ENCODE results near the gene FRMD5. TPM values are rescaled to one million over a fixed set of nuclear protein-coding genes. Genes with fewer than 3 reads are reported as not detected.

FRMD5 gene
- total and polyA plus RNA-seq, 7 donors, result 0.41 to 1.8 (median 0.92) TPM

DNA sequence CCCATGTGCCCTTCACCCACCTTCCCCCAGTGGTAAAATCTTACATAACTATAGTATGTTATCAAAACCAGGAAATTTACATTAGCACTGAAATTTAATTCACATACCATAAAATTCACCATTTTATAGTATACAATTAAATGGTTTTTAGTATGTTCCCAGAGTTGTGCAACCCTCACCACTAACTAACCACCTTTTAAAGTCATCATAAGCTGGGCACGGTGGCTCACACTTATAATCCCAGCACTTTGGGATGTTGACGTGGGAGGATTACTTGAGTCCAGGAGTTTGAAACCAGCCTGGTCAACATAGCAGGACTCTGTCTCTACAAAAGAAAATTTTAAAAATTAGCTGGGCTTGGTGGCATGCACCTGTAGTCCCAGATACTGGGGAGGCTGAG is 13.7 kb downstream of the FRMD5 start:
- DNase-seq, result no peak
- intact Hi-C loops (cut with DNase I), result no loop called here
- no peak overlapping the region for H3K4me3 ChIP-seq
- H3K9me3 ChIP-seq, result no peaks in the 10 kb centered on the region
- 20 to 60% methylated on average over 2 of the region's 2 CpGs for WGBS, 2 donors
- no peaks in the 10 kb centered on the region for H3K36me3 ChIP-seq
- TF ChIP-seq POLR2A (IDR thresholded peaks at IDR 0.05), result no peak
- TF ChIP-seq POLR2AphosphoS5 (IDR thresholded peaks at IDR 0.05), result no peak
- TF ChIP-seq, protein P1, sequence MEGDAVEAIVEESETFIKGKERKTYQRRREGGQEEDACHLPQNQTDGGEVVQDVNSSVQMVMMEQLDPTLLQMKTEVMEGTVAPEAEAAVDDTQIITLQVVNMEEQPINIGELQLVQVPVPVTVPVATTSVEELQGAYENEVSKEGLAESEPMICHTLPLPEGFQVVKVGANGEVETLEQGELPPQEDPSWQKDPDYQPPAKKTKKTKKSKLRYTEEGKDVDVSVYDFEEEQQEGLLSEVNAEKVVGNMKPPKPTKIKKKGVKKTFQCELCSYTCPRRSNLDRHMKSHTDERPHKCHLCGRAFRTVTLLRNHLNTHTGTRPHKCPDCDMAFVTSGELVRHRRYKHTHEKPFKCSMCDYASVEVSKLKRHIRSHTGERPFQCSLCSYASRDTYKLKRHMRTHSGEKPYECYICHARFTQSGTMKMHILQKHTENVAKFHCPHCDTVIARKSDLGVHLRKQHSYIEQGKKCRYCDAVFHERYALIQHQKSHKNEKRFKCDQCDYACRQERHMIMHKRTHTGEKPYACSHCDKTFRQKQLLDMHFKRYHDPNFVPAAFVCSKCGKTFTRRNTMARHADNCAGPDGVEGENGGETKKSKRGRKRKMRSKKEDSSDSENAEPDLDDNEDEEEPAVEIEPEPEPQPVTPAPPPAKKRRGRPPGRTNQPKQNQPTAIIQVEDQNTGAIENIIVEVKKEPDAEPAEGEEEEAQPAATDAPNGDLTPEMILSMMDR (IDR thresholded peaks at IDR 0.05), result no peak
- no peak for TF ChIP-seq EP300 (IDR thresholded peaks at IDR 0.05)
- H3K4me1 ChIP-seq, result no peaks in the 10 kb centered on the region
- no peaks in the 10 kb centered on the region for H3K27me3 ChIP-seq
- H3K27ac ChIP-seq, result no peak overlapping the region

DNA sequence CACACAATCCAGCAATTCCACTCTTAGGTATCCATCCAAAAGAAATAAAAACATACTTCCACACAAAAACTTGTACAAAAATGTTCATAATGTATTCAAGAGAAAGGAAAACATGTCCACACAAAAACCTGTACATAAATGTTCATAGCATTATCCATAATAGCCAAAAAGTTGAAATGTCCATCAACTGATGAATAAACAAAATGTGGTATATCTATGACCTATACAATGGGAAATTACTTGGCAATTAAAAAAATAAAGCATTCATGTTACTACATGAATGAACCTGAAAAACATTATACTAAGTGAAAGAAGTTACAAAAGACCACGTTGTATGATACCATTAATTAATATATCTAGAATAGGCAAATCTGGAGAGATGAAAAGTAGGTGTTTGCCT is 17.9 kb downstream of the FRMD5 start:
- H3K9me3 ChIP-seq, result no peaks in the 10 kb centered on the region
- no peak overlapping the region for H3K27ac ChIP-seq
- no peak for TF ChIP-seq EP300 (IDR thresholded peaks at IDR 0.05)
- no peak for TF ChIP-seq POLR2A (IDR thresholded peaks at IDR 0.05)
- TF ChIP-seq POLR2AphosphoS5 (IDR thresholded peaks at IDR 0.05), result no peak
- TF ChIP-seq, protein P1 (IDR thresholded peaks at IDR 0.05), result no peak
- no peak for DNase-seq
- no peaks in the 10 kb centered on the region for H3K27me3 ChIP-seq
- H3K4me1 ChIP-seq, result no peaks in the 10 kb centered on the region
- intact Hi-C loops (cut with DNase I), result loop anchor here (10.0 kb wide), 1 partner anchor 62 kb away; no protein-coding TSS in a partner anchor
- H3K4me3 ChIP-seq, result no peak overlapping the region
- 70 to 86% methylated on average over 1 of the region's 1 CpG for WGBS, 2 donors
- no peaks in the 10 kb centered on the region for H3K36me3 ChIP-seq

DNA sequence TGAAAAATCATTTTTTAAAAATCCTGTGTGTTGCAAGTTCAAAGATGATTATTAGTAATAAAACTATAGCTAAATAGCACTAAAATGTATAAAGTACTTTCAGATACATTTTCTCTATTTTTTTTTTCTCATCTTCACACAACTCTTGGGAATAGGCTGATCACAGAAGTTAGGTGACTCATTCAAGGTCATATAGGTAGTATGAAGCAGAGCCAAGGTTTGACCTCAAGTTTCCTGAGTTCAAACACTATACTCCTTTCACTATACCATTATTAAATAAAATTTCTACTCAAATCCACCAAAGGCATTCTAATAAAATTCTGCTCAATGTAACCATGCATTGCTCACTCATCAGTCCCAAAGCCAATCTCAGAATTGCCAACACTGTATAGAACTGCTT is 21.3 kb downstream of the FRMD5 start:
- Histone ChIP-seq H3K27ac (no peak overlapping the region), H3K9me3 (no peaks in the 10 kb centered on the region), H3K4me1 (no peaks in the 10 kb centered on the region), H3K36me3 (no peaks in the 10 kb centered on the region), H3K4me3 (no peak overlapping the region), H3K27me3 (no peaks in the 10 kb centered on the region)
- DNase-seq, result no peak
- intact Hi-C loops (cut with DNase I), result loop anchor here (10.0 kb wide), 1 partner anchor 59 kb away; no protein-coding TSS in a partner anchor
- TF ChIP-seq EP300 (IDR thresholded peaks at IDR 0.05), result no peak
- TF ChIP-seq, protein P1 (IDR thresholded peaks at IDR 0.05), result no peak
- TF ChIP-seq POLR2AphosphoS5 (IDR thresholded peaks at IDR 0.05), result no peak
- no peak for TF ChIP-seq POLR2A (IDR thresholded peaks at IDR 0.05)

DNA sequence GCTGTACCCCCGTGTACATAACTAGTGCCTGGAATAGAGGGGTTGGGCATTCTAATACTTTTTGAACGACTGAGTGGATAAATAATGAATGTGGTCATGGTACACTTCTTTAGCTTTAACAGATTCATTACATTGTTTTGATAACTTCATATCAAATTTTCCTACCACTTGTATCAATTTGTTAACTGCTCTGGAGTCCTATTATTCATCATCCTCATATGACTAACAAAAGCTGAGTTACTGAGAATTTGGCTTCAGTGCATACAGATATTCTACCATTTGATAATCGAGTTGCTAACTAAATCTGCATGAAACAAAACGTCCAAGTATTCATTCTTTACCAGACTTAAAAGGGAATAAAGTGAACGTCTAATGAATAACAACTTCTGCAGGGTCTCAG is 31.7 kb downstream of the FRMD5 start:
- 77 to 83% methylated on average over 5 of the region's 5 CpGs for WGBS, 2 donors

More for the DNA sequence above, 31.7 kb downstream of the FRMD5 start:
- Histone ChIP-seq H3K27ac (no peak overlapping the region), H3K36me3 (no peaks in the 10 kb centered on the region), H3K4me3 (no peak overlapping the region), H3K9me3 (no peaks in the 10 kb centered on the region), H3K4me1 (no peaks in the 10 kb centered on the region), H3K27me3 (no peaks in the 10 kb centered on the region)
- intact Hi-C loops (cut with DNase I), result no loop called here
- TF ChIP-seq EP300 (IDR thresholded peaks at IDR 0.05) (no peak), POLR2A (IDR thresholded peaks at IDR 0.05) (no peak), POLR2AphosphoS5 (IDR thresholded peaks at IDR 0.05) (no peak)
- TF ChIP-seq, protein P1 (IDR thresholded peaks at IDR 0.05), result no peak
- DNase-seq, result no peak

Data from sigmoid colon (tissue), 7 donors.